Brain microvascular endothelial cell (primary cell): Measurements from ENCODE around the gene PPARG.

ENCODE experiments used
- DNase-seq: peaks from one replicate; pipeline ENCODE4 v3.0.0-alpha.2; 2020
- H3K27ac ChIP-seq: fragments of 250-450 bp; sonication (Bioruptor Pico); 2 replicates; pipeline ENCODE4 v1.5.1; 2020; ENCODE audit warnings: mild to moderate bottlenecking, moderate library complexity
- H3K27me3 ChIP-seq: fragments of 250-450 bp; sonication (Bioruptor Pico); replicated peaks from 2 replicates; pipeline ENCODE4 v1.5.1; 2020; ENCODE audit warnings: mild to moderate bottlenecking
- H3K36me3 ChIP-seq: fragments of 250-450 bp; sonication (Bioruptor Pico); replicated peaks from 2 replicates; pipeline ENCODE4 v1.5.1; 2020; ENCODE audit warnings: mild to moderate bottlenecking
- H3K4me3 ChIP-seq: 2 replicates; pipeline ENCODE4 v1.5.1; 2011; ENCODE audit warnings: low read depth, mild to moderate bottlenecking, control low read depth, low read length, moderate library complexity
- CTCF ChIP-seq: IDR thresholded peaks from 2 replicates; pipeline ENCODE4 v1.5.1; 2011; ENCODE audit warnings: low read depth, mild to moderate bottlenecking, moderate library complexity, low read length, control low read depth, inconsistent platforms; ENCODE audit errors: missing control alignments
- in situ Hi-C: cut with HindIII; loops from 2 replicates; pipeline ENCODE4 v1.10.0; 2017; ENCODE audit warnings: low sequenced_read_pairs, low pct_ligation_motif_present

The PPARG gene

GRCh38 chr3:12363397-12364195, 74.7 kb downstream of the PPARG start:
- Histone ChIP-seq H3K27ac (no peak overlapping the region), H3K27me3 (no peaks in the 10 kb centered on the region), H3K4me3 (no peak overlapping the region), H3K36me3 (no peaks in the 10 kb centered on the region)
- no peak for TF ChIP-seq CTCF
- peak; percentile 29 for DNase-seq
- in situ Hi-C loops: no loop called here

GRCh38 chr3:12367346-12367745, 78.5 kb downstream of the PPARG start:
- Histone ChIP-seq H3K27ac (no peak overlapping the region), H3K36me3 (no peaks in the 10 kb centered on the region), H3K4me3 (no peak overlapping the region), H3K27me3 (no peaks in the 10 kb centered on the region)
- TF ChIP-seq CTCF: no peak
- DNase-seq: no peak
- in situ Hi-C loops: no loop called here

GRCh38 chr3:12369029-12369428, 80.2 kb downstream of the PPARG start:
- no peak for TF ChIP-seq CTCF
- DNase-seq: no peak
- in situ Hi-C loops: no loop called here
- Histone ChIP-seq H3K27ac (no peak overlapping the region), H3K36me3 (no peaks in the 10 kb centered on the region), H3K27me3 (no peaks in the 10 kb centered on the region), H3K4me3 (no peak overlapping the region)

GRCh38 chr3:12369598-12369997, 80.7 kb downstream of the PPARG start:
- Histone ChIP-seq H3K4me3 (no peak overlapping the region), H3K27ac (no peak overlapping the region), H3K36me3 (no peaks in the 10 kb centered on the region), H3K27me3 (no peaks in the 10 kb centered on the region)
- TF ChIP-seq CTCF: no peak
- no peak for DNase-seq
- in situ Hi-C loops: no loop called here

GRCh38 chr3:12370758-12371157, 81.9 kb downstream of the PPARG start:
- TF ChIP-seq CTCF: peak; percentile 48
- no peaks in the 10 kb centered on the region for H3K36me3 ChIP-seq
- H3K4me3 ChIP-seq: no peak overlapping the region
- DNase-seq: no peak
- no peak overlapping the region for H3K27ac ChIP-seq
- no peaks in the 10 kb centered on the region for H3K27me3 ChIP-seq
- in situ Hi-C loops: no loop called here
